ENCODE results near the gene SNAP91.

- TF ChIP-seq CTCF (IDR thresholded peaks at IDR 0.05; ENCODE audit: low read length) (no peak), EZH2 (IDR thresholded peaks at IDR 0.05; ENCODE audit: borderline replicate concordance, low read length) (no peak)
These were observed 6.2 kb downstream of the SNAP91 start for GRCh38 chr6:83702749-83703148.

Measured in OCI-LY1 (cell line).